Activated T-cell treated with anti-CD3 and anti-CD28 coated beads for 1 hour (primary cell): Measurements from ENCODE around the gene ELAVL2.

Experiments
- DNase-seq: peaks from one replicate; pipeline ENCODE4 v3.0.0-alpha.2; 2020; ENCODE audit warnings: low read depth

The ELAVL2 gene

DNA sequence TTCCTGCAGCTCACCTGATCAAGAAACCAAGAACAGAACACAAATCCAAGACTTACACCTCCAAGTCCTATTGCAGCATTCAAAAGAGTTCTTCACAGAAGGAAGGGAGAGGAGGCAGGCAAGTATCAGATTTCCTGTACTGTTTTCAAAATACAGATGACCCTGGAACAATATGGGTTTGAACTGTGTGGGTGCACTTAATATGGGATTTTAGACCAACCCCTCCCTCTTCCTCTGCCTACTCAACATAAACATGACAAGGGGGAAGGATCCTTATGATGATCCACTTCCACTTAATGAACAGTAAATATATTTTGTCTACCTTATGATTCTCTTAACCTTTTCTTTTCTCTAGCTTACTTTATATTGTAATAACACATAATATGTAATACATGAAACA lies 104.6 kb downstream of the ELAVL2 start:
- DNase-seq: no peak

DNA sequence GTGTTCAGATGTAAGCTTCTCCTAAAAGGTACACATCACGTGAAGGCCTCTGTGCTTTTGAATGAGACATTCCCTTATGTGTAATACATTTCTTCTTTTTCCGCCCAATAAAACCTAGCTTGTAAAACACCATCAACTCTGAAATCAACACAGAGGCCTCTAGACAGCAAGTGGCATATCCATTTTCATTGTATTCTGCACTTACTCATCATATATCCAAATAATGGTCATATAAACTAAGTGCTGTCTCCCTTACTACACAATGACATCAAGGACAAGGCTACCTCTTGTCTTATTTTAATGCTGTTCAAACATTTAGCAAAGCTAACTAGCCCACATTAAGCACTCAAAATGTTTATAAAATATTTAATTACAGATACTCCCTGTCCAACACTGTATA lies 108.5 kb downstream of the ELAVL2 start:
- no peak for DNase-seq

GRCh38 chr9:23707249-23707648 lies 118.8 kb downstream of the ELAVL2 start:
- no peak for DNase-seq

- no peak for DNase-seq
Observed at GRCh38 chr9:23702311-23702922, 123.6 kb downstream of the ELAVL2 start.

GRCh38 chr9:23701291-23701690 lies 124.7 kb downstream of the ELAVL2 start:
- no peak for DNase-seq

- no peak for DNase-seq
Observed at GRCh38 chr9:23700359-23700758, 125.7 kb downstream of the ELAVL2 start.

DNA sequence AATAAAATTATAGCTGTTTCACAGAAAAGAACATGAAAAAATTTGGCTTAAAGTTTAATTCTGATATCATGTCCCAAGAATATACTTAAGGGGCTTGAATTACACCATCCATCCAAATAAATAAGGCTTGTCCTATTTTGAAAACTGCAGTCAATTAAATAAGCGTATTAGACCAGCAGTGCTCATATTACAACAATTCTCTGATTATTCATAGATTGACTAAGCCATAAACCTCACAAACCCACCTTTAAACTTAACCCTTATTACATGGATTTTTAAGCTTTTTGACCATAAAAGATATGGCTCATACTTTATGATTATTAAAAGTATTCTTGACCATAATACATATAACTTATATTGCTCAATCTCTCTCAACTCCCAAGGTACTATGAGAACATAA lies 127.9 kb downstream of the ELAVL2 start:
- DNase-seq: no peak

GRCh38 chr9:23695572-23695971 lies 130.5 kb downstream of the ELAVL2 start:
- DNase-seq: no peak

DNA sequence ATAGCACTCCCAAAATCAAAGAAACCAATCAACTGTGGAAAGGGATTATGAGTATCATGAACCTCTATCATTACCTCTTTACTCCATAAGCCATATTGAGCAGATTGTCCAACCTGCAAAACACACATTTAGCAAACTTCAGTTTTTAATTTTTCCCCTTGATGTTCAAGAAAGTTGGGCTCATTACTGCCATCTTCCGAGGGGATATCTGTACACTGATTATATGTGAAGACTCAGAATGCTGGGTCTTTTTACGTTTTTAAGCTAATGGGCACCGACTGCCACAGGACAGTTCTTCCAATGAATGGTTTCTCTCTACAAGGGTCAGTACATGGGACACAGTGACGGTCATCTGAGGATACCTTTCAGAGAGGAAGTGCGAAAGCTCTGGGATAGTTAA lies 132.7 kb downstream of the ELAVL2 start:
- no peak for DNase-seq

DNA sequence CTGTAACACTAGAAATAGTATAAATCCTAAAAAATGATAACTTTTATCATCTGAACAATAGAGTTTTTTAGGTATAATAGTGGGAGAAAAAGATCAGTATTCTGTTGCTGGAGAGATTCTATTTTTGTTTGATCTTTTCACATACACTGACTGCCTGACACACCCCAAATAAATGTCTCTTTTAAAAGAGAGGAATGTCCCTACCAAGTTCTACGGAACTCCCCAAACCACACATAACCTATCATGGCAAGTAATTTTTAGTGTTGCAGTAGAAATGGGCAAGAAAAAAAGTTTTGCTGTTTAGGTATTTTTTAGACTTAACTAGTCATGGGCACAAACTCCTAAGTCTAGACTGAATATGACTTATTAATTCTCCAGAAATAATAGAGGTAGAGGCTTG lies 139.1 kb downstream of the ELAVL2 start:
- no peak for DNase-seq

- DNase-seq: no peak
Observed at GRCh38 chr9:23686257-23686656, 139.8 kb downstream of the ELAVL2 start.

DNA sequence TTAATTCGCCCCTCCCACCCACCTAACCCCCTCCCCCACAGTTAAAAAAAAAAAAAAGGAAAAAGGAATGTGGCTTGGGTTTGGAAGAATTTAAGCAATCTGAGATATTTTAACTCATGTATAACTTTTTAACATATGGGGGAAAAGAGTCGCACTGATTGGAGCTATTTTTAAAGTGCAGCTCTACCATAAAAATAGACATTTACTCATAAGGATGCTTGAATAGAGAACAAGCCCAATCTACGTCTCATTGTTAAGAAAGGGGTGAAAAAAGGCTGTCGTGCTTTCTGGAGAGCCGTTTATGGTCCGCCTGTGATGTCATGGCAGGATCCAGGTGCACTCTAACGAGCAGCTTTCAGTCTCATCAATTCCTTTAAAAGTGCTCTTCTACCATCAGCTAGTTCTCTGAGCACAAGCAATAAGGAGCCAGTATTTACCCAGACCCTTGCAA lies 142.4 kb downstream of the ELAVL2 start:
- no peak for DNase-seq

DNA sequence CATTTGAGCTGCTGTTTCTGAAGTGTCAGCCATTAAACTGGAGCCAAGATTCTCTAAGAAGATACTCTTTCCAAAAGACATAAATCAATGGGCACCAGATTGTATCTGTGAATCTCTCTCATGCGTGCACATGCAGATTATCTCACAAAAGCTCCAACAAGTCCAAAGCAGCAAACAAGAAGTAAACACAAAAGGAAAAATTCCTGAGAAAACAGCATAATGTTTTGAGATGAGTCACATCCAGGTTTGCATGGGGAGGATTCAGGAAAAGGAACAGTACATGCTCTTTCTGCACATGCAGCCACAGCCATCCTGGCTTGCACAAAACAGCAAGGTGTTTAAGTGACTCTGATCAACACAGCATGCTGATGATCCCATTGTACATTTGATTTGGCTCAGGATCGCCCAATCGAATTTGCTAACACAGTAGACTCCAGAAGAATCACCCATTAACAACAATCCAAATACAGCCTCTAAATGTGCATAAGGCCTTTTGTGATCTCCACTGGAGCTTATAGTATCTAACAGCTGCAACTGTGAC lies 143.1 kb downstream of the ELAVL2 start:
- no peak for DNase-seq

DNA sequence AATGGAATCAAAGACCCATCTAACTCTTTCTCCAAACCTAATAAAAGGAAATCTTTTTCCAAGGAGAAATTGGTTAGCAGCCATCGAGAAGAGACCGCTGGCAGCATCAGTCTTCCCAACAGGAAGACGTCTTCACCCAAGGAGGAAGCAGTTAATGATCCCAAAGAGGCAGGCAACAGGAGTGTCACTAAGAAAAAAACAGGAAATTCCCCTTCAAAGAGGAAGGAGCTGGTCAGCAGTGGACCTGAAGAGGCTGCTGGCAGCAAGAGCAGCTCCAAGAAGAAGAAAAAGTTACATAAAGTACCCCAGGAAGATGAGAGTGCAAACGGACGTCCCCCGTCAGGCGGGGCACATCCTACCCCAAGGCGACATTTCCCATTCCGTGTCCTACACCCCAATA lies 143.7 kb downstream of the ELAVL2 start:
- DNase-seq: no peak

DNA sequence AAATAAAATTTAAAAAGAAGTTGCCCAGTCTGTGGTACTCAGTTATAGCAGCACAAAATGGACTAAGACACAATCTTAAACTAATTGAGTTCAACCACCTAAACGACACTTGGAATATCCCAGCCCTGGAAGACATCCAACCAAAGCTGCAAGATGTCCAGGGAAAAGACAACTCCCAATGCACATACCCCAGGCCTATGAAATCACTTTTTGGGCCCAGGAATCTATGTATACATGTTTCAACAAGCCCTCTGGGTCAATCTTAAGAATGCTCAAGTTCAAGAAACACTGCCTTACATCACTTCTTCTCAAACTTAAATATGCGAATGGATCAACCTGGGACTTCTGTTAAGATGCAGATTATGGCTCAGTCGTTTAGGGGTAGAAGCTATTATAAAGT lies 148.6 kb downstream of the ELAVL2 start:
- no peak for DNase-seq

- no peak for DNase-seq
Observed at GRCh38 chr9:23674016-23674585, 151.9 kb downstream of the ELAVL2 start.

- DNase-seq: no peak
Observed at GRCh38 chr9:23672151-23672550, 153.9 kb downstream of the ELAVL2 start.

DNA sequence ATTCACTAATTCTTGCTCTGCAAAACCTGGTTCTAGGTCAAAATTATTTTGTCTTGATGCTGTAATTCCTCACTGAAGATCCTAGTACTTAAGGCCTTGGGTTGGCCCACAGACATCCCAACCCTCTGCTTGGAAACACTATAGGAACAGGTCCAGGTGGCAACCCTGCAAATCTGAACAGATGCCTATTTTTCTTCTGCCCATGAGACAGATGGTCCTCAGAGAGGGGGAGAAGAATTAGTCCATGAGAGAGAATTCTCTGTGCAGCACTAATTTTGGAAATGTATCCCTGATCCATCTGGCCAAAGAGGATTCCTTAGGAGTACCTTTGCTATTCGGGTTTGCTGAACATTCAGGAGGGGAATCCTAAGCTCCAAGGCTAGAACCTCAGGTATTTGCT lies 156.3 kb downstream of the ELAVL2 start:
- no peak for DNase-seq

DNA sequence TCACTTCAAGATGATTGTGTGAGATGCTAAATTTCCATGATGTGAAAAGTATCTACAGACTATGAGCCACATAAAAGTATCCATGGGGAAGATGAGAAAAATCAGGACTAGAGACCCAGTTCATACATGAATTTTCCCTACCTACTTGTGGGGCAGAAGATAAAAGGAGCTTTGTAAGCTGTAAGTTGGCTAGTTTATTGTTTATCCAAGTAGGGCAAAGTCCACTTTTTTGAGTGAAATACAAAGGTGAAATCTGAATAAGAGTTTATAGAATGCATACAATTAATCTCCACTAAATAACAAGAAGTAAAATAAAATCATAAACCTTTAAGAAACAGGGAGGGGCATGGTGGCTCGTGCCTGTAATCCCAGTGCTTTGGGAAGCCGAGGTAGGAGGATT lies 160.4 kb downstream of the ELAVL2 start:
- DNase-seq: no peak

- DNase-seq: no peak
Observed at GRCh38 chr9:23665051-23665450, 161.0 kb downstream of the ELAVL2 start.

DNA sequence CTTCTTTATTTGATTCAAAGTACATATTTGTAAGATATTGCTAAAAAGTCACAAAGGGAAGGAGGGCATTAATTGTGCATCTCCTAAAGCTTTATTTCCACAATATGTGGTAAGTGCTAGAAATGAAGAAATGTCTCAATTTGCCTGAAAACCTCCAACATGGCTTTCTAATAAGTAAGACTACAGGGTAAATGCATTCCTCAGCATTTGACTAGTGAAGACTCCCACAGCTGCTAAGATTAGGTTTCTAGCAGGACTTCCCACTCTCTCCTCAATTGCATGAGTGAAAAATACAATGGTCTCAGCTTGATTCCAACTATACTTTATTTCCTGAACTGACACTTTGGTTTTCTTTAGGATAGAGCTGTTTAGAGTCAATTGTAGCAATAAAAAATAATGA lies 162.1 kb downstream of the ELAVL2 start:
- no peak for DNase-seq

- no peak for DNase-seq
Observed at GRCh38 chr9:23663536-23663935, 162.5 kb downstream of the ELAVL2 start.

DNA sequence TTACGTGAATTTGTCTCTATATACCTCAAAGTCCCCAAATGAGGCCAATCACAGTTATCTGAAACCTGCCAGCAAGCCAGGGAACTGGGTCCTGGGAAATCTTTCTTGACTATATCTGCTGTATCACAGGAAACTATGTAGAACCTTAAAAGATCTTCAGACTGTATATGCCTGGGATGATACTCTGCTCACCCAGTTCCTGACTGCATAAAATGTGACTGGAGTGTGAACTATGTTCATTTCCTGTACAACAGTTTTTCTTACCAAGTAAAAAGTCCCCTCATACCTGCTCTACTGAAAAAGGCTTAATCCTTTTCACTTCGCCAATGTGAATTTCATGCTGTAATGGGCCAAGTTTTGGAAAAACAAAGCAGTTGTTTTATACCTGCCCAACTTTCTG lies 162.9 kb downstream of the ELAVL2 start:
- no peak for DNase-seq

GRCh38 chr9:23662320-23662719 lies 163.7 kb downstream of the ELAVL2 start:
- no peak for DNase-seq
